ENCODE measurements around the gene C1orf232.

- TF ChIP-seq POLR2AphosphoS5 (IDR thresholded peaks at IDR 0.05; ENCODE audit: low read depth) (no peak), NANOG (IDR thresholded peaks at IDR 0.05; ENCODE audit: borderline replicate concordance) (no peak), EZH2 (IDR thresholded peaks at IDR 0.05; ENCODE audit: low read depth, unreplicated experiment) (no peak), EZH2phosphoT487 (IDR thresholded peaks at IDR 0.05; ENCODE audit: unreplicated experiment) (no peak), CREB1 (CRISPR knock-in tag; IDR thresholded peaks at IDR 0.05; ENCODE audit: low read depth) (no peak), ZNF331 (CRISPR knock-in tag; IDR thresholded peaks at IDR 0.05; ENCODE audit: low read depth) (no peak), JUNB (IDR thresholded peaks at IDR 0.05; ENCODE audit: unreplicated experiment) (no peak)
- TF ChIP-seq, protein P1, sequence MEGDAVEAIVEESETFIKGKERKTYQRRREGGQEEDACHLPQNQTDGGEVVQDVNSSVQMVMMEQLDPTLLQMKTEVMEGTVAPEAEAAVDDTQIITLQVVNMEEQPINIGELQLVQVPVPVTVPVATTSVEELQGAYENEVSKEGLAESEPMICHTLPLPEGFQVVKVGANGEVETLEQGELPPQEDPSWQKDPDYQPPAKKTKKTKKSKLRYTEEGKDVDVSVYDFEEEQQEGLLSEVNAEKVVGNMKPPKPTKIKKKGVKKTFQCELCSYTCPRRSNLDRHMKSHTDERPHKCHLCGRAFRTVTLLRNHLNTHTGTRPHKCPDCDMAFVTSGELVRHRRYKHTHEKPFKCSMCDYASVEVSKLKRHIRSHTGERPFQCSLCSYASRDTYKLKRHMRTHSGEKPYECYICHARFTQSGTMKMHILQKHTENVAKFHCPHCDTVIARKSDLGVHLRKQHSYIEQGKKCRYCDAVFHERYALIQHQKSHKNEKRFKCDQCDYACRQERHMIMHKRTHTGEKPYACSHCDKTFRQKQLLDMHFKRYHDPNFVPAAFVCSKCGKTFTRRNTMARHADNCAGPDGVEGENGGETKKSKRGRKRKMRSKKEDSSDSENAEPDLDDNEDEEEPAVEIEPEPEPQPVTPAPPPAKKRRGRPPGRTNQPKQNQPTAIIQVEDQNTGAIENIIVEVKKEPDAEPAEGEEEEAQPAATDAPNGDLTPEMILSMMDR (conservative IDR thresholded peaks at IDR 0.05; ENCODE audit: low read depth in 2 of 2): no peak
- TF ChIP-seq, protein P2, sequence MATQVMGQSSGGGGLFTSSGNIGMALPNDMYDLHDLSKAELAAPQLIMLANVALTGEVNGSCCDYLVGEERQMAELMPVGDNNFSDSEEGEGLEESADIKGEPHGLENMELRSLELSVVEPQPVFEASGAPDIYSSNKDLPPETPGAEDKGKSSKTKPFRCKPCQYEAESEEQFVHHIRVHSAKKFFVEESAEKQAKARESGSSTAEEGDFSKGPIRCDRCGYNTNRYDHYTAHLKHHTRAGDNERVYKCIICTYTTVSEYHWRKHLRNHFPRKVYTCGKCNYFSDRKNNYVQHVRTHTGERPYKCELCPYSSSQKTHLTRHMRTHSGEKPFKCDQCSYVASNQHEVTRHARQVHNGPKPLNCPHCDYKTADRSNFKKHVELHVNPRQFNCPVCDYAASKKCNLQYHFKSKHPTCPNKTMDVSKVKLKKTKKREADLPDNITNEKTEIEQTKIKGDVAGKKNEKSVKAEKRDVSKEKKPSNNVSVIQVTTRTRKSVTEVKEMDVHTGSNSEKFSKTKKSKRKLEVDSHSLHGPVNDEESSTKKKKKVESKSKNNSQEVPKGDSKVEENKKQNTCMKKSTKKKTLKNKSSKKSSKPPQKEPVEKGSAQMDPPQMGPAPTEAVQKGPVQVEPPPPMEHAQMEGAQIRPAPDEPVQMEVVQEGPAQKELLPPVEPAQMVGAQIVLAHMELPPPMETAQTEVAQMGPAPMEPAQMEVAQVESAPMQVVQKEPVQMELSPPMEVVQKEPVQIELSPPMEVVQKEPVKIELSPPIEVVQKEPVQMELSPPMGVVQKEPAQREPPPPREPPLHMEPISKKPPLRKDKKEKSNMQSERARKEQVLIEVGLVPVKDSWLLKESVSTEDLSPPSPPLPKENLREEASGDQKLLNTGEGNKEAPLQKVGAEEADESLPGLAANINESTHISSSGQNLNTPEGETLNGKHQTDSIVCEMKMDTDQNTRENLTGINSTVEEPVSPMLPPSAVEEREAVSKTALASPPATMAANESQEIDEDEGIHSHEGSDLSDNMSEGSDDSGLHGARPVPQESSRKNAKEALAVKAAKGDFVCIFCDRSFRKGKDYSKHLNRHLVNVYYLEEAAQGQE (IDR thresholded peaks at IDR 0.05; ENCODE audit: unreplicated experiment): no peak
These were observed 13.0 kb upstream of the C1orf232 start for GRCh38 chr1:26181586-26182382.
